ENCODE measurements around the gene MTHFD1L.
"Not testable (repeated sequence)": the region's sequence is repeated elsewhere in the genome, so short reads cannot be mapped to it uniquely, and the experiment has no call there.

MTHFD1L gene

GRCh38 chr6:151101161-151101815, 235.8 kb downstream of the MTHFD1L start:
- DNase-seq = no peak

GRCh38 chr6:151101816-151102694, 236.6 kb downstream of the MTHFD1L start:
- no peak for DNase-seq

GRCh38 chr6:151103266-151103665, 237.8 kb downstream of the MTHFD1L start:
- DNase-seq = no peak

GRCh38 chr6:151107897-151108427, 242.5 kb downstream of the MTHFD1L start:
- no peak for DNase-seq

- no peak for DNase-seq
Observed at GRCh38 chr6:151108548-151108947, 243.0 kb downstream of the MTHFD1L start.

- no peak for DNase-seq
Observed at GRCh38 chr6:151109361-151109760, 243.9 kb downstream of the MTHFD1L start.

GRCh38 chr6:151109869-151110575, 244.5 kb downstream of the MTHFD1L start:
- no peak for DNase-seq

GRCh38 chr6:151110576-151110905, 245.0 kb downstream of the MTHFD1L start:
- DNase-seq = no peak

- no peak for DNase-seq
Observed at GRCh38 chr6:151111670-151112069, 246.2 kb downstream of the MTHFD1L start.

GRCh38 chr6:151112130-151112529, 246.6 kb downstream of the MTHFD1L start:
- no peak for DNase-seq

GRCh38 chr6:151112884-151113283, 247.4 kb downstream of the MTHFD1L start:
- not testable (repeated sequence) for DNase-seq

- no peak for DNase-seq
Observed at GRCh38 chr6:151113641-151114040, 248.1 kb downstream of the MTHFD1L start.

- DNase-seq = no peak
Observed at GRCh38 chr6:151118461-151119123, 253.1 kb downstream of the MTHFD1L start.

- DNase-seq = no peak
Observed at GRCh38 chr6:151119823-151120524, 254.5 kb downstream of the MTHFD1L start.

GRCh38 chr6:151121900-151122299, 256.4 kb downstream of the MTHFD1L start:
- DNase-seq = no peak

GRCh38 chr6:151123641-151124040, 258.1 kb downstream of the MTHFD1L start:
- not testable (repeated sequence) for DNase-seq

GRCh38 chr6:151125242-151125641, 259.7 kb downstream of the MTHFD1L start:
- not testable (repeated sequence) for DNase-seq

GRCh38 chr6:151125651-151126416, 260.3 kb downstream of the MTHFD1L start:
- DNase-seq = not testable (repeated sequence)

GRCh38 chr6:151126417-151126724, 260.9 kb downstream of the MTHFD1L start:
- not testable (repeated sequence) for DNase-seq

- not testable (repeated sequence) for DNase-seq
Observed at GRCh38 chr6:151127133-151127798, 261.8 kb downstream of the MTHFD1L start.
